ENCODE results near the gene DDX24. TPM values are rescaled to one million over a fixed set of nuclear protein-coding genes. Genes with fewer than 3 reads are reported as not detected.

Gene DDX24
- polyA plus RNA-seq, 2 donors, result 45.6 to 58.3 TPM

DNA sequence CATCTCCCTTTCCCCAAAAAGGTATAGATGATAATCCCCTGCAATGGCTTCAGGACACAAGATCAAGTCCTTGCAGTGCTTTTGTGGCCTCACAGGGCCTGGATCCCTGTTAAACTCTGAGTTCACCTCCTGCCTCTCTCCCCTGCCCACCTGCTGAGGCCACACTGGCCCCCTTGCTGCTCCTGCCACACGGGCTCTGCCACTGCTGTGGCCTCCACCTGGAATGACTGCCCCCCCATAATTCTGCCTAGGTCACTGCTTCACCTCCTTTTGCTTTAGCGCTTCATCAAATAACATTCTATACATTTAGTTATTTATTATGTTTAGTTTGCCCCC is 28.9 kb upstream of the DDX24 start:
- Histone ChIP-seq H3K27me3 (ENCODE audit: control insufficient read depth in 1 of 2, insufficient read depth in 2 of 2, low read length in 2 of 2) (no peaks in the 10 kb centered on the region), H3K9me3 (ENCODE audit: control insufficient read depth in 2 of 2, insufficient read depth in 1 of 2, low read depth in 1 of 2, low read length in 1 of 2) (no peaks in the 10 kb centered on the region), H3K27ac (ENCODE audit: low read depth in 2 of 2, low read length in 1 of 2) (peak overlapping the region; percentile 71 to 75), H3K4me3 (ENCODE audit: low read depth in 1 of 2, low read length in 2 of 2) (no peak overlapping the region), H3K4me1 (ENCODE audit: control insufficient read depth in 2 of 2, insufficient read depth in 2 of 2, low read length in 1 of 2) (peaks cover 2 to 11% of the 10 kb centered on the region in 2 donors), H3K36me3 (ENCODE audit: control insufficient read depth in 2 of 2, insufficient read depth in 2 of 2, low read length in 1 of 2) (no peaks in the 10 kb centered on the region)
- WGBS, 2 donors, result 92 to 98% methylated on average over 2 of the region's 2 CpGs

DNA sequence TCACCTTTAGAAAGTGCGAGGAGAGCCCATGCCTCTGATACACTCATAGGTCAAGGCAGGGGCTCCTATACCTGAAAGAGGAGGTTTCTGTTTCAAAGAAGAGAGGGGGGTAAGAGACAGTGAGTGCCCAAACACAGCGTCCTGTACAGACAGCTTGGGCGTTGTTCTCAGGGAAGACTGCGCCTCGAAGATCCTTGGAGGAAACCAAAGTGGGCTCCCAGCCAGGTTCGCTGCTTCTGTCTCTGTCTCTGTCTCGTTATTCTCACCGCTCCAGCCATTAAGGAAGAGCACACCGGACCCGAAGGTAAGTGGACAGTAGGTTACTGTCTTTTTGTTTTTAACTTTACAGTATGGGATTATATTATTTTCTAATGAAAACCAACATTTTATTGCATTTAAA is 23.7 kb upstream of the DDX24 start:
- Histone ChIP-seq H3K27me3 (ENCODE audit: control insufficient read depth in 1 of 2, insufficient read depth in 2 of 2, low read length in 2 of 2) (no peaks in the 10 kb centered on the region), H3K9me3 (ENCODE audit: control insufficient read depth in 2 of 2, insufficient read depth in 1 of 2, low read depth in 1 of 2, low read length in 1 of 2) (no peaks in the 10 kb centered on the region), H3K36me3 (ENCODE audit: control insufficient read depth in 2 of 2, insufficient read depth in 2 of 2, low read length in 1 of 2) (no peaks in the 10 kb centered on the region), H3K27ac (ENCODE audit: low read depth in 2 of 2, low read length in 1 of 2) (no peak overlapping the region), H3K4me3 (ENCODE audit: low read depth in 1 of 2, low read length in 2 of 2) (no peak overlapping the region), H3K4me1 (ENCODE audit: control insufficient read depth in 2 of 2, insufficient read depth in 2 of 2, low read length in 1 of 2) (peaks cover 0 to under 1% of the 10 kb centered on the region in 2 donors)
- 83 to 86% methylated on average over 10 of the region's 10 CpGs for WGBS, 2 donors

DNA sequence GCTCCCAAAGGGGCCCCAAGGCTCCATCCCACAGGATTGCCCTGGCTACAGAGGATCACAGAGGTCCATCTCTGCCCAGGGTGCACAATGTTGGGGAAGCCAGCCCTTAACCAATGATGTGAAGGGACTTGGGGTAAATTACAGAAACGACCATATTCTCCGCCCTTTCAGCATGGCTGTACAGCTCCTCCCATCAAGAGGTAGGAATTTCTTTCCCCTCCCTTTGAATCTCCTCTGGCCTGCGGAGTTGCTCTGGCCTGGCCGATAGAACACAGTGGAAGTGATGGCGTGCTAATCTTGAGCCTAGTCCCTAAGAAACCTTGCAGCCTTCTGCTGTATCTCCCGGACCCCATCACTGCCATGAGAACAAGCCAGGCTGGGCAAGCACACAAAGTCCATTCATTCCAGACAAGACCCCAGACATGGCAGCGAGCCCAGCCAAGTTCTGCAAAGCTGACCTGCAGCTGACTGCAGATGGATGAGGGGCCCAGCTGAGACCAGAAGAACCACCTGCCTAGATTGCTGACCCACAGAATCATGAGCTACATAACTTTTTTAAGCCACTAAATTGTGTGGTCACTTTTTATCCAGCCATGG is 22.6 kb upstream of the DDX24 start:
- no peak overlapping the region for H3K27ac ChIP-seq (ENCODE audit: low read depth in 2 of 2, low read length in 1 of 2)
- WGBS, 2 donors, result 66 to 78% methylated on average over 7 of the region's 7 CpGs

DNA sequence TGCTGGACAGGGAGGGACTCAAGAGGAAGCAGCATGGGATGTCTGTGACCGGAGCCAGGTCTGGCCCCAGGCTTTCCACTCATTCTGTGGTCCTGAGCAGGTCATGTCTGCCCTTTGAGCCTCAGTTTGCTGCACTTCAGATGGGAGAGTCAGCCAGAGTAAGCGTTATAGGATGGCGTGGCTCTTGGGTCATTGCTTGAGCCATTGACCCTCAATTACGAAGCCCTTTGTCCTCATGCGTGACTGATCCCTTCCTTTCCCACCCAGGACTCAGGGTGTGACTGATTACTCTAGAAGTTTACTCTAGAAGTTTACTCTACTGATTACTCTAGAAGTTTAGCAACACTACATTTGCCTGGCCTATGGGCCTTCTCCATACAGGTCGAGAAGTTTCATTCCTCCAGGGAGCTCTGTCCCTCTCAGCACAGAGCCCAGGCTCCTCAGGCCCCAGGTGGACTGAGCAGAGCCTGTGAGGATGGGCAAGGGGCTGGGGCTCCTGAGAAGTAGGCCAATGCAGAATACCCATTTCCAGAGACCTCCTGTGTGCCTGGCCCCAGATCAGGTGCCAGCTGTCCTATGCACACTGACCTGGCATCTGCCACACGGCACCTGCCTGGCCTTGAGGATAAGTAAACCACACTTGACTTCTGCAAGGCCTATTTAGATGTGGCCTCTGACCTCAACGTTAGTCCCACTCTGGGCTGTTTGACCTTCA is 21.9 kb upstream of the DDX24 start:
- Histone ChIP-seq H3K36me3 (ENCODE audit: control insufficient read depth in 2 of 2, insufficient read depth in 2 of 2, low read length in 1 of 2) (peaks cover 0 to 2% of the 10 kb centered on the region in 2 donors), H3K27ac (ENCODE audit: low read depth in 2 of 2, low read length in 1 of 2) (no peak overlapping the region), H3K4me3 (ENCODE audit: low read depth in 1 of 2, low read length in 2 of 2) (no peak overlapping the region), H3K27me3 (ENCODE audit: control insufficient read depth in 1 of 2, insufficient read depth in 2 of 2, low read length in 2 of 2) (no peaks in the 10 kb centered on the region), H3K4me1 (ENCODE audit: control insufficient read depth in 2 of 2, insufficient read depth in 2 of 2, low read length in 1 of 2) (no peaks in the 10 kb centered on the region), H3K9me3 (ENCODE audit: control insufficient read depth in 2 of 2, insufficient read depth in 1 of 2, low read depth in 1 of 2, low read length in 1 of 2) (no peaks in the 10 kb centered on the region)
- 80 to 87% methylated on average over 8 of the region's 8 CpGs for WGBS, 2 donors

More for the DNA sequence above, 22.6 kb upstream of the DDX24 start:
- Histone ChIP-seq H3K27me3 (ENCODE audit: control insufficient read depth in 1 of 2, insufficient read depth in 2 of 2, low read length in 2 of 2) (no peaks in the 10 kb centered on the region), H3K36me3 (ENCODE audit: control insufficient read depth in 2 of 2, insufficient read depth in 2 of 2, low read length in 1 of 2) (peaks cover 0 to 2% of the 10 kb centered on the region in 2 donors), H3K4me3 (ENCODE audit: low read depth in 1 of 2, low read length in 2 of 2) (no peak overlapping the region), H3K9me3 (ENCODE audit: control insufficient read depth in 2 of 2, insufficient read depth in 1 of 2, low read depth in 1 of 2, low read length in 1 of 2) (no peaks in the 10 kb centered on the region), H3K4me1 (ENCODE audit: control insufficient read depth in 2 of 2, insufficient read depth in 2 of 2, low read length in 1 of 2) (no peaks in the 10 kb centered on the region)

DNA sequence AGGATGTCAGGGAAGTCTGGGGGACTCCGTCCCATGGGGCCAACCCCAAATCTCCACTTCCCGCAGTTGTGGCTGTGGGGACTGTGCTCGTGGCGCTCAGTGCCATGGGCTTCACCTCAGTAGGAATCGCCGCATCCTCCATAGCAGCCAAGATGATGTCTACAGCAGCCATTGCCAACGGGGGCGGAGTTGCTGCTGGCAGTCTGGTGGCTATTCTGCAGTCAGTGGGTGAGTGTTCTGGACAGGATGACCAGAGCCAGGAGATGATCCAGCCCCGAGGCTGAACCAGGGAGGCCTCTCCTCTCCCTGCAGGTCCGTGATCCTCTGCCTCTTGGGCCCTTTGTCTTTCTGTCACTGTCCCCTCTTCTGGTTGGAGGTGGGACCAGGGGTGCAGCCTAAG is 20.7 kb upstream of the DDX24 start:
- no peak overlapping the region for H3K27ac ChIP-seq (ENCODE audit: low read depth in 2 of 2, low read length in 1 of 2)
- WGBS, 2 donors, result 92 to 93% methylated on average over 10 of the region's 10 CpGs
- H3K4me1 ChIP-seq (ENCODE audit: control insufficient read depth in 2 of 2, insufficient read depth in 2 of 2, low read length in 1 of 2), result no peaks in the 10 kb centered on the region
- H3K4me3 ChIP-seq (ENCODE audit: low read depth in 1 of 2, low read length in 2 of 2), result no peak overlapping the region
- H3K27me3 ChIP-seq (ENCODE audit: control insufficient read depth in 1 of 2, insufficient read depth in 2 of 2, low read length in 2 of 2), result no peaks in the 10 kb centered on the region
- H3K9me3 ChIP-seq (ENCODE audit: control insufficient read depth in 2 of 2, insufficient read depth in 1 of 2, low read depth in 1 of 2, low read length in 1 of 2), result no peaks in the 10 kb centered on the region
- H3K36me3 ChIP-seq (ENCODE audit: control insufficient read depth in 2 of 2, insufficient read depth in 2 of 2, low read length in 1 of 2), result peaks cover 0 to 2% of the 10 kb centered on the region in 2 donors

DNA sequence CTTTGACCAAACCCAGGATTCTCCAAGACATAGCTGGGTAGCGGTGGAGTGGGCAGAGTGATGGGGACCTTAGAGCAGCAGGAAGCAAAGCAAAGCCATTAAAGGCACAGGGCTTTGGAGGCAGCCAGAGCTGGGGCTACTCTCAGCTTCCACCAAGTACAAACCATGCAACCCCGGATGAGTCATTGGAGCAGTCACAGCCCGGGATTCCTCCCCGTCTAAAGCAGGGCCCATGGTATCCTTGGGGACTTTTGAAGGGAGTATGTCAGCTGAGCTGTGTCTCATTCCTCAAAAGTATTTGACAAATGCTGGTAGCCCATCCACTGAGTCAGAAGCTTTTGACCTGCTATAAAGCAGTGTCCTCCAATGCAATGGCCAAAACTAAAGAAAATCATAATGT is 19.8 kb upstream of the DDX24 start:
- no peaks in the 10 kb centered on the region for H3K27me3 ChIP-seq (ENCODE audit: control insufficient read depth in 1 of 2, insufficient read depth in 2 of 2, low read length in 2 of 2)
- H3K4me1 ChIP-seq (ENCODE audit: control insufficient read depth in 2 of 2, insufficient read depth in 2 of 2, low read length in 1 of 2), result no peaks in the 10 kb centered on the region
- no peak overlapping the region for H3K4me3 ChIP-seq (ENCODE audit: low read depth in 1 of 2, low read length in 2 of 2)
- no peak overlapping the region for H3K27ac ChIP-seq (ENCODE audit: low read depth in 2 of 2, low read length in 1 of 2)
- WGBS, 2 donors, result 75 to 81% methylated on average over 4 of the region's 4 CpGs
- H3K9me3 ChIP-seq (ENCODE audit: control insufficient read depth in 2 of 2, insufficient read depth in 1 of 2, low read depth in 1 of 2, low read length in 1 of 2), result no peaks in the 10 kb centered on the region
- H3K36me3 ChIP-seq (ENCODE audit: control insufficient read depth in 2 of 2, insufficient read depth in 2 of 2, low read length in 1 of 2), result peaks cover 0 to 2% of the 10 kb centered on the region in 2 donors

DNA sequence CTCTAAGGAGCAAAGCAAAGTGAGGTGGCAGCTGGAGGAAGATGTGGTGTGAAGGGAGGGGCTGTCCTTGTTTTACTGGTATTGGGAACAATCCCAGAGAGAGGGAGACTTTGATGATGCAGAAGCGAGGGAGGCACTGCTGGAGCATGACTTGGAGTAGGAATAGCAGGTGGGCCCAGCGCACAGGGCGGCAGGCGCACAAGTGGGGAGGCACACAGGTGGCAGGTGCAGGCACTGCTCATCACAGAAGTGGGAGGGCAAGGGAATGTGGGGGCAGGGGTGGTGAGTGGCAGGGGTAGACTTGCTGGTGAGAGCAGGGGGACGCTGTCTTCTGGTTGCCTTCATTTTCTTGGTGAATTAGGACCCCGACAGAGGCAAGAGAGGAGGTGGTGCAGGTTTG is 18.0 kb upstream of the DDX24 start:
- Histone ChIP-seq H3K4me3 (ENCODE audit: low read depth in 1 of 2, low read length in 2 of 2) (no peak overlapping the region), H3K27ac (ENCODE audit: low read depth in 2 of 2, low read length in 1 of 2) (no peak overlapping the region), H3K9me3 (ENCODE audit: control insufficient read depth in 2 of 2, insufficient read depth in 1 of 2, low read depth in 1 of 2, low read length in 1 of 2) (no peaks in the 10 kb centered on the region), H3K36me3 (ENCODE audit: control insufficient read depth in 2 of 2, insufficient read depth in 2 of 2, low read length in 1 of 2) (peaks cover 0 to 2% of the 10 kb centered on the region in 2 donors), H3K4me1 (ENCODE audit: control insufficient read depth in 2 of 2, insufficient read depth in 2 of 2, low read length in 1 of 2) (no peaks in the 10 kb centered on the region), H3K27me3 (ENCODE audit: control insufficient read depth in 1 of 2, insufficient read depth in 2 of 2, low read length in 2 of 2) (no peaks in the 10 kb centered on the region)
- WGBS, 2 donors, result 79 to 90% methylated on average over 6 of the region's 6 CpGs

DNA sequence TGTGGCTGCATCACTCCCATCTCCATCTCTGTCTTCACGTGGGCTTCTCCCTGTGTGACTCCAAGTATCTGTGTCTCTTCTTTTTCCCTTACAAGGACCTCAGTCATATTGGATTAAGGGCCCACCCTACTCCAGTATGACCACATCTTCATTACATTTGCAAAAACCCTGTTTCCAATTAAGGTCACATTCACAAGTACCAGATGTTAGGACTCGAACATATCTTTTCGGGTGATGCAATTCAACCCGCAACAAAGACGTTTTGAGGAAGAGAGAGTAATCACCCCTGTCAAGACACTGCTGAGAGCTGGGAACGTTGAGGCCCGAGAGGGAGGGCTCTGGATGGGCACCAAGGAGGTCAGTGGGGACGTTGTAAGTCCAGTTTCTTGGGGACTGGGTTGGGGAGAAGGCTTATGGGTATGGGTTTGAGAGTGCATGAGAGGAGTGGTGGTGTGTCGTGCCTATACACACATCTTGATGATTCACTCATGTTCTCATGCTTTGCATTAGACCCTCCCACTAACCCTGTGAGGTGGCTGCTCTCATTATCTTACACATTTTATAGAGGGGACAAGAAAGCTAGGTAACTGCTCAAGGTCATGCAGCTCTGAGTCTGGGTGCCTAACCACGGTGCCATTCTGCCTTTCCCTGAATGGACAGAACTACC is 17.5 kb upstream of the DDX24 start:
- H3K27me3 ChIP-seq (ENCODE audit: control insufficient read depth in 1 of 2, insufficient read depth in 2 of 2, low read length in 2 of 2), result no peaks in the 10 kb centered on the region
- H3K27ac ChIP-seq (ENCODE audit: low read depth in 2 of 2, low read length in 1 of 2), result no peak overlapping the region
- 74 to 76% methylated on average over 10 of the region's 10 CpGs for whole genome bisulfite sequencing, 2 donors
- H3K4me3 ChIP-seq (ENCODE audit: low read depth in 1 of 2, low read length in 2 of 2), result no peak overlapping the region
- no peaks in the 10 kb centered on the region for H3K4me1 ChIP-seq (ENCODE audit: control insufficient read depth in 2 of 2, insufficient read depth in 2 of 2, low read length in 1 of 2)
- peaks cover 0 to 2% of the 10 kb centered on the region in 2 donors for H3K36me3 ChIP-seq (ENCODE audit: control insufficient read depth in 2 of 2, insufficient read depth in 2 of 2, low read length in 1 of 2)
- no peaks in the 10 kb centered on the region for H3K9me3 ChIP-seq (ENCODE audit: control insufficient read depth in 2 of 2, insufficient read depth in 1 of 2, low read depth in 1 of 2, low read length in 1 of 2)

DNA sequence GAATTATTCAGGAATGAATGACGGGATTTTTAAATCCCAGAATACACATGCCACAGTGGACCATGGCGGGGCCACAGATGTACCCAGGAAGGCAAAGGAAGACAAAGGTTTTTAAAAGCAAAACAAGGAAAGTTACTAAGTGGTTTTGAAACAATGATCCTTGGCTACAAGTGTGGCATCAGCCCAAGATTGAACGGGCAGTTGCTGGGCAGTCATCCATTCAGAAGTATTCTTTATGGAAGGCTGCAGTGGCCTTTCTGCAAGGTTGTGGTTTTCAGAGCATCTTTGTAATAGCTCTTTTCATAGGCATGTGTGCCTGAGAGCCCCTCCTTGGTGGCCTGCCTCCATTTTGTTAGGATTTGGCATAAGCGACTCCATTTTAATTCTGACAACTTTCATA is 16.1 kb upstream of the DDX24 start:
- Histone ChIP-seq H3K4me1 (ENCODE audit: control insufficient read depth in 2 of 2, insufficient read depth in 2 of 2, low read length in 1 of 2) (no peaks in the 10 kb centered on the region), H3K36me3 (ENCODE audit: control insufficient read depth in 2 of 2, insufficient read depth in 2 of 2, low read length in 1 of 2) (peaks cover 0 to 2% of the 10 kb centered on the region in 2 donors), H3K9me3 (ENCODE audit: control insufficient read depth in 2 of 2, insufficient read depth in 1 of 2, low read depth in 1 of 2, low read length in 1 of 2) (no peaks in the 10 kb centered on the region), H3K27me3 (ENCODE audit: control insufficient read depth in 1 of 2, insufficient read depth in 2 of 2, low read length in 2 of 2) (no peaks in the 10 kb centered on the region), H3K4me3 (ENCODE audit: low read depth in 1 of 2, low read length in 2 of 2) (no peak overlapping the region), H3K27ac (ENCODE audit: low read depth in 2 of 2, low read length in 1 of 2) (no peak overlapping the region)
- WGBS, 2 donors, result 95 to 96% methylated on average over 4 of the region's 4 CpGs

Data from esophagus (tissue), 2 donors.